ENCODE data around the gene DLEC1.

DLEC1 gene

GRCh38 chr3:38094999-38095398, 56.0 kb downstream of the DLEC1 start:
- no peak overlapping the region for H3K27ac Mint-ChIP-seq
- H3K9me3 Mint-ChIP-seq: no peaks in the 10 kb centered on the region
- H3K4me1 Mint-ChIP-seq: no peaks in the 10 kb centered on the region
- no peaks in the 10 kb centered on the region for H3K36me3 Mint-ChIP-seq (ENCODE audit: low read depth)
- H3K4me3 Mint-ChIP-seq: no peak overlapping the region
- H3K27me3 Mint-ChIP-seq (ENCODE audit: low read depth): peaks cover 23% of the 10 kb centered on the region
- TF ChIP-seq CTCF (IDR thresholded peaks at IDR 0.05; ENCODE audit: unreplicated experiment in 3 of 3): no peak

GRCh38 chr3:38095669-38096483, 56.9 kb downstream of the DLEC1 start:
- Mint-ChIP-seq H3K27ac (no peak overlapping the region), H3K9me3 (no peaks in the 10 kb centered on the region), H3K4me3 (no peak overlapping the region), H3K4me1 (no peaks in the 10 kb centered on the region), H3K36me3 (ENCODE audit: low read depth) (no peaks in the 10 kb centered on the region), H3K27me3 (ENCODE audit: low read depth) (peaks cover 23% of the 10 kb centered on the region)
- no peak for TF ChIP-seq CTCF (IDR thresholded peaks at IDR 0.05; ENCODE audit: unreplicated experiment in 3 of 3)

GRCh38 chr3:38097446-38098375, 58.7 kb downstream of the DLEC1 start:
- no peak overlapping the region for H3K4me3 Mint-ChIP-seq
- no peaks in the 10 kb centered on the region for H3K4me1 Mint-ChIP-seq
- H3K36me3 Mint-ChIP-seq (ENCODE audit: low read depth): no peaks in the 10 kb centered on the region
- no peaks in the 10 kb centered on the region for H3K9me3 Mint-ChIP-seq
- peaks cover 13% of the 10 kb centered on the region for H3K27me3 Mint-ChIP-seq (ENCODE audit: low read depth)
- H3K27ac Mint-ChIP-seq: no peak overlapping the region
- TF ChIP-seq CTCF (IDR thresholded peaks at IDR 0.05; ENCODE audit: unreplicated experiment in 3 of 3): no peak

GRCh38 chr3:38098376-38098723, 59.3 kb downstream of the DLEC1 start:
- no peak overlapping the region for H3K4me3 Mint-ChIP-seq
- H3K27ac Mint-ChIP-seq: no peak overlapping the region
- H3K9me3 Mint-ChIP-seq: no peaks in the 10 kb centered on the region
- H3K4me1 Mint-ChIP-seq: no peaks in the 10 kb centered on the region
- TF ChIP-seq CTCF (IDR thresholded peaks at IDR 0.05; ENCODE audit: unreplicated experiment in 3 of 3): no peak
- H3K36me3 Mint-ChIP-seq (ENCODE audit: low read depth): no peaks in the 10 kb centered on the region
- H3K27me3 Mint-ChIP-seq (ENCODE audit: low read depth): peaks cover 11% of the 10 kb centered on the region

GRCh38 chr3:38099518-38099917, 60.5 kb downstream of the DLEC1 start:
- Mint-ChIP-seq H3K4me3 (no peak overlapping the region), H3K27me3 (ENCODE audit: low read depth) (peaks cover 8% of the 10 kb centered on the region), H3K4me1 (no peaks in the 10 kb centered on the region), H3K36me3 (ENCODE audit: low read depth) (no peaks in the 10 kb centered on the region), H3K27ac (no peak overlapping the region), H3K9me3 (peaks cover 4% of the 10 kb centered on the region)
- TF ChIP-seq CTCF (IDR thresholded peaks at IDR 0.05; ENCODE audit: unreplicated experiment in 3 of 3): no peak
